Measurements from ENCODE around the gene PCSK5. TPM values are rescaled to one million over a fixed set of nuclear protein-coding genes. Genes with fewer than 3 reads are reported as not detected.

The PCSK5 gene
- total RNA-seq, 4 donors from 2014 or later = 6.5 to 24.3 (median 12.4) TPM

GRCh38 chr9:75930190-75930589, 39.7 kb downstream of the PCSK5 start:
- TF ChIP-seq, protein P1, sequence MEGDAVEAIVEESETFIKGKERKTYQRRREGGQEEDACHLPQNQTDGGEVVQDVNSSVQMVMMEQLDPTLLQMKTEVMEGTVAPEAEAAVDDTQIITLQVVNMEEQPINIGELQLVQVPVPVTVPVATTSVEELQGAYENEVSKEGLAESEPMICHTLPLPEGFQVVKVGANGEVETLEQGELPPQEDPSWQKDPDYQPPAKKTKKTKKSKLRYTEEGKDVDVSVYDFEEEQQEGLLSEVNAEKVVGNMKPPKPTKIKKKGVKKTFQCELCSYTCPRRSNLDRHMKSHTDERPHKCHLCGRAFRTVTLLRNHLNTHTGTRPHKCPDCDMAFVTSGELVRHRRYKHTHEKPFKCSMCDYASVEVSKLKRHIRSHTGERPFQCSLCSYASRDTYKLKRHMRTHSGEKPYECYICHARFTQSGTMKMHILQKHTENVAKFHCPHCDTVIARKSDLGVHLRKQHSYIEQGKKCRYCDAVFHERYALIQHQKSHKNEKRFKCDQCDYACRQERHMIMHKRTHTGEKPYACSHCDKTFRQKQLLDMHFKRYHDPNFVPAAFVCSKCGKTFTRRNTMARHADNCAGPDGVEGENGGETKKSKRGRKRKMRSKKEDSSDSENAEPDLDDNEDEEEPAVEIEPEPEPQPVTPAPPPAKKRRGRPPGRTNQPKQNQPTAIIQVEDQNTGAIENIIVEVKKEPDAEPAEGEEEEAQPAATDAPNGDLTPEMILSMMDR (IDR thresholded peaks at IDR 0.05) = no peak
- TF ChIP-seq POLR2A (IDR thresholded peaks at IDR 0.05) = no peak
- H3K27ac ChIP-seq = no peak overlapping the region
- intact Hi-C loops (cut with DNase I; ENCODE audit: low total_unique reads) = no loop called here

GRCh38 chr9:75930730-75931321, 40.4 kb downstream of the PCSK5 start:
- no peak for TF ChIP-seq POLR2A (IDR thresholded peaks at IDR 0.05)
- Histone ChIP-seq H3K4me1 (no peaks in the 10 kb centered on the region), H3K27me3 (no peaks in the 10 kb centered on the region), H3K9me3 (no peaks in the 10 kb centered on the region), H3K4me3 (no peak overlapping the region), H3K36me3 (no peaks in the 10 kb centered on the region), H3K27ac (peak overlapping the region in 1 of 2 donors; percentile 2)
- intact Hi-C loops (cut with DNase I; ENCODE audit: low total_unique reads) = no loop called here
- DNase-seq = no peak

More at GRCh38 chr9:75930190-75930589, 39.7 kb downstream of the PCSK5 start:
- H3K27me3 ChIP-seq = no peaks in the 10 kb centered on the region
- no peaks in the 10 kb centered on the region for H3K4me1 ChIP-seq
- H3K36me3 ChIP-seq = no peaks in the 10 kb centered on the region
- H3K4me3 ChIP-seq = no peak overlapping the region
- H3K9me3 ChIP-seq = no peaks in the 10 kb centered on the region
- no peak for DNase-seq

GRCh38 chr9:75933982-75934381, 43.5 kb downstream of the PCSK5 start:
- Histone ChIP-seq H3K27me3 (no peaks in the 10 kb centered on the region), H3K4me3 (no peak overlapping the region), H3K4me1 (no peaks in the 10 kb centered on the region), H3K27ac (no peak overlapping the region), H3K36me3 (no peaks in the 10 kb centered on the region), H3K9me3 (no peaks in the 10 kb centered on the region)
- DNase-seq = no peak
- TF ChIP-seq POLR2A (IDR thresholded peaks at IDR 0.05) = no peak
- TF ChIP-seq, protein P1 (IDR thresholded peaks at IDR 0.05) = no peak
- intact Hi-C loops (cut with DNase I; ENCODE audit: low total_unique reads) = no loop called here

GRCh38 chr9:75935591-75935990, 45.1 kb downstream of the PCSK5 start:
- no peaks in the 10 kb centered on the region for H3K27me3 ChIP-seq
- TF ChIP-seq, protein P1 (IDR thresholded peaks at IDR 0.05) = no peak
- no peak for TF ChIP-seq POLR2A (IDR thresholded peaks at IDR 0.05)
- no peaks in the 10 kb centered on the region for H3K36me3 ChIP-seq

GRCh38 chr9:75937521-75938258, 47.2 kb downstream of the PCSK5 start:
- intact Hi-C loops (cut with DNase I; ENCODE audit: low total_unique reads) = no loop called here
- no peak for DNase-seq
- Histone ChIP-seq H3K36me3 (no peaks in the 10 kb centered on the region), H3K4me3 (no peak overlapping the region), H3K27ac (no peak overlapping the region), H3K4me1 (no peaks in the 10 kb centered on the region), H3K9me3 (no peaks in the 10 kb centered on the region), H3K27me3 (no peaks in the 10 kb centered on the region)
- TF ChIP-seq POLR2A (IDR thresholded peaks at IDR 0.05) = no peak
- TF ChIP-seq, protein P1 (IDR thresholded peaks at IDR 0.05) = no peak

More at GRCh38 chr9:75935591-75935990, 45.1 kb downstream of the PCSK5 start:
- H3K4me1 ChIP-seq = no peaks in the 10 kb centered on the region
- H3K9me3 ChIP-seq = no peaks in the 10 kb centered on the region
- H3K4me3 ChIP-seq = no peak overlapping the region
- no peak for DNase-seq
- no peak overlapping the region for H3K27ac ChIP-seq
- intact Hi-C loops (cut with DNase I; ENCODE audit: low total_unique reads) = no loop called here
